Measurements from ENCODE around the gene RAP1GAP2.

DNA sequence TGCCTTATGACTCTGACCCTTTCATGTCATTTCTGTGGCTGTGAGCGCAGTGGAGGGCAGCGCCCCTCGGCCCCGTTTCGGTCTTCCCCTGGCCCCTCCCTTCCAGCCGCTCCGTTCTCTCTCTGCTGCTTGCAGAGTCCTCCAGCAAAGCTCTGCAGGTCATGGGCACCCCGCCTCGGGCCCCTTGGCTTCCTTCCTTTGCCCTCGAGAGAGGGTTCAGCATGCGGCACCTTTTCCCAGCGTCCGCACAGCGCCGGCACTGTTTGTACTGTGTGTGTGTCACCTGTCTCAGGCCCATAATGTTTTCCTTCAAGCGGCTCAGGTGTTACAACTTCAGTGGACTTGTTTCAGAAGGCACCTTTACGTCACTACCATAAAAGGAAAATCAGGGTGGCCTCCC is 98.5 kb downstream of the RAP1GAP2 start:
- TF ChIP-seq, protein P1, sequence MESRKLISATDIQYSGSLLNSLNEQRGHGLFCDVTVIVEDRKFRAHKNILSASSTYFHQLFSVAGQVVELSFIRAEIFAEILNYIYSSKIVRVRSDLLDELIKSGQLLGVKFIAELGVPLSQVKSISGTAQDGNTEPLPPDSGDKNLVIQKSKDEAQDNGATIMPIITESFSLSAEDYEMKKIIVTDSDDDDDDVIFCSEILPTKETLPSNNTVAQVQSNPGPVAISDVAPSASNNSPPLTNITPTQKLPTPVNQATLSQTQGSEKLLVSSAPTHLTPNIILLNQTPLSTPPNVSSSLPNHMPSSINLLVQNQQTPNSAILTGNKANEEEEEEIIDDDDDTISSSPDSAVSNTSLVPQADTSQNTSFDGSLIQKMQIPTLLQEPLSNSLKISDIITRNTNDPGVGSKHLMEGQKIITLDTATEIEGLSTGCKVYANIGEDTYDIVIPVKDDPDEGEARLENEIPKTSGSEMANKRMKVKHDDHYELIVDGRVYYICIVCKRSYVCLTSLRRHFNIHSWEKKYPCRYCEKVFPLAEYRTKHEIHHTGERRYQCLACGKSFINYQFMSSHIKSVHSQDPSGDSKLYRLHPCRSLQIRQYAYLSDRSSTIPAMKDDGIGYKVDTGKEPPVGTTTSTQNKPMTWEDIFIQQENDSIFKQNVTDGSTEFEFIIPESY (IDR thresholded peaks at IDR 0.05; ENCODE audit: borderline replicate concordance, low read depth), result no peak
- TF ChIP-seq EP300 (IDR thresholded peaks at IDR 0.05; ENCODE audit: borderline replicate concordance in 1 of 2, low read depth in 1 of 2, low read length in 1 of 2) (no peak), POLR2AphosphoS5 (IDR thresholded peaks at IDR 0.05; ENCODE audit: low read depth, low read length) (no peak), SMC3 (IDR thresholded peaks at IDR 0.05; ENCODE audit: low read depth, low read length) (no peak), FOSL2 (IDR thresholded peaks at IDR 0.05; ENCODE audit: borderline replicate concordance, low read depth) (no peak), MXI1 (IDR thresholded peaks at IDR 0.05; ENCODE audit: low read depth, low read length) (no peak), GABPA (IDR thresholded peaks at IDR 0.05; ENCODE audit: low read depth) (no peak)
- TF ChIP-seq, protein P2, sequence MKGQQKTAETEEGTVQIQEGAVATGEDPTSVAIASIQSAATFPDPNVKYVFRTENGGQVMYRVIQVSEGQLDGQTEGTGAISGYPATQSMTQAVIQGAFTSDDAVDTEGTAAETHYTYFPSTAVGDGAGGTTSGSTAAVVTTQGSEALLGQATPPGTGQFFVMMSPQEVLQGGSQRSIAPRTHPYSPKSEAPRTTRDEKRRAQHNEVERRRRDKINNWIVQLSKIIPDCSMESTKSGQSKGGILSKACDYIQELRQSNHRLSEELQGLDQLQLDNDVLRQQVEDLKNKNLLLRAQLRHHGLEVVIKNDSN (IDR thresholded peaks at IDR 0.05; ENCODE audit: borderline replicate concordance, low read depth), result no peak
- TF ChIP-seq, protein P3, sequence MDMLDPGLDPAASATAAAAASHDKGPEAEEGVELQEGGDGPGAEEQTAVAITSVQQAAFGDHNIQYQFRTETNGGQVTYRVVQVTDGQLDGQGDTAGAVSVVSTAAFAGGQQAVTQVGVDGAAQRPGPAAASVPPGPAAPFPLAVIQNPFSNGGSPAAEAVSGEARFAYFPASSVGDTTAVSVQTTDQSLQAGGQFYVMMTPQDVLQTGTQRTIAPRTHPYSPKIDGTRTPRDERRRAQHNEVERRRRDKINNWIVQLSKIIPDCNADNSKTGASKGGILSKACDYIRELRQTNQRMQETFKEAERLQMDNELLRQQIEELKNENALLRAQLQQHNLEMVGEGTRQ (IDR thresholded peaks at IDR 0.05; ENCODE audit: borderline replicate concordance, low read depth, low read length), result no peak
- TF ChIP-seq, protein P4, sequence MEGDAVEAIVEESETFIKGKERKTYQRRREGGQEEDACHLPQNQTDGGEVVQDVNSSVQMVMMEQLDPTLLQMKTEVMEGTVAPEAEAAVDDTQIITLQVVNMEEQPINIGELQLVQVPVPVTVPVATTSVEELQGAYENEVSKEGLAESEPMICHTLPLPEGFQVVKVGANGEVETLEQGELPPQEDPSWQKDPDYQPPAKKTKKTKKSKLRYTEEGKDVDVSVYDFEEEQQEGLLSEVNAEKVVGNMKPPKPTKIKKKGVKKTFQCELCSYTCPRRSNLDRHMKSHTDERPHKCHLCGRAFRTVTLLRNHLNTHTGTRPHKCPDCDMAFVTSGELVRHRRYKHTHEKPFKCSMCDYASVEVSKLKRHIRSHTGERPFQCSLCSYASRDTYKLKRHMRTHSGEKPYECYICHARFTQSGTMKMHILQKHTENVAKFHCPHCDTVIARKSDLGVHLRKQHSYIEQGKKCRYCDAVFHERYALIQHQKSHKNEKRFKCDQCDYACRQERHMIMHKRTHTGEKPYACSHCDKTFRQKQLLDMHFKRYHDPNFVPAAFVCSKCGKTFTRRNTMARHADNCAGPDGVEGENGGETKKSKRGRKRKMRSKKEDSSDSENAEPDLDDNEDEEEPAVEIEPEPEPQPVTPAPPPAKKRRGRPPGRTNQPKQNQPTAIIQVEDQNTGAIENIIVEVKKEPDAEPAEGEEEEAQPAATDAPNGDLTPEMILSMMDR (IDR thresholded peaks at IDR 0.05), result no peak
- TF ChIP-seq, protein P5, sequence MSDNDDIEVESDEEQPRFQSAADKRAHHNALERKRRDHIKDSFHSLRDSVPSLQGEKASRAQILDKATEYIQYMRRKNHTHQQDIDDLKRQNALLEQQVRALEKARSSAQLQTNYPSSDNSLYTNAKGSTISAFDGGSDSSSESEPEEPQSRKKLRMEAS (IDR thresholded peaks at IDR 0.05; ENCODE audit: low read depth), result no peak
- TF ChIP-seq, protein P6, sequence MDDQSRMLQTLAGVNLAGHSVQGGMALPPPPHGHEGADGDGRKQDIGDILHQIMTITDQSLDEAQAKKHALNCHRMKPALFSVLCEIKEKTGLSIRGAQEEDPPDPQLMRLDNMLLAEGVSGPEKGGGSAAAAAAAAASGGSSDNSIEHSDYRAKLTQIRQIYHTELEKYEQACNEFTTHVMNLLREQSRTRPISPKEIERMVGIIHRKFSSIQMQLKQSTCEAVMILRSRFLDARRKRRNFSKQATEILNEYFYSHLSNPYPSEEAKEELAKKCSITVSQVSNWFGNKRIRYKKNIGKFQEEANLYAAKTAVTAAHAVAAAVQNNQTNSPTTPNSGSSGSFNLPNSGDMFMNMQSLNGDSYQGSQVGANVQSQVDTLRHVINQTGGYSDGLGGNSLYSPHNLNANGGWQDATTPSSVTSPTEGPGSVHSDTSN (IDR thresholded peaks at IDR 0.05), result no peak

Data from SK-N-SH (cell line).